Measurements from ENCODE around the gene TUBGCP3. TPM values are rescaled to one million over a fixed set of nuclear protein-coding genes. Genes with fewer than 3 reads are reported as not detected.

Gene TUBGCP3
- total and polyA plus RNA-seq, 2 donors (not counting 1 experiment from before 2014, with no cell fraction given) = 30.6 to 65.1 TPM

DNA sequence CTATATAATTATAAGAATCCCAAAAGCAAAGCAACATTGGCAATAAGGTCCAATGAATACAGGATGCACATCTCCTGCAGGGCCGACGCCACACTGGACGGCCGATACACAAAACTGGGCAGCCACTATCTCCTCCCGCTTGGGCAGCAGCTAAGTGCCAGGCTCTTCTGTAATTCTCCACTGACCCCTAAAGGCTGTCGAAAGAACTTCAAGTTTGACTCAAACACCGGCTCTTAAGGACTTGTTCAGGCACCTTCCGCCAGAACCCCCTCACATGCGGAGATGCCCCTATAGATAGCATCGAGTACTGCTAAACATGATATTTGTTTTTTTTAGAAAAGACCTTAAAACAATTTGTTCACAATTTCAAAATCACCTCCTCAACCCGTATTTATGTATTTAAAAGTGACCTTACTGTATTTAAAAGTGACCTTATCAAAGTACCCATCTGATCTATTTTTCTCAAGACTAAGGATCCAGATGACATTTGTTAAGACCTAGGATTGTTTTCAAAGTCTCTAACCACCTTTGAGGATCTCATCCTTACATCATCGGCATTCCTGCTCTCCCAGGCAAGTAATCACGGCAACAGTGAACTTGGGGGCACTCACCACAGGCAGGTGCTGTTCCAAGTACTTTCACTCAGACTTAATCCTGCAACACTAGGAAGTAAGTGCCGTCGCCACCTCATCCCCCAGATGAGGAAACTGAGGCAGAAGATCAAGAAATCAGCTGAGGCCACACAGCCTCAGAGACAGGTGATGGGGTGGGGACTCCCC, 77.8 kb downstream of the TUBGCP3 start:
- intact Hi-C loops (cut with micrococcal nuclease) = no loop called here
- Histone ChIP-seq H2AFZ (ENCODE audit: insufficient read depth, low read depth, low read length, poor library complexity, severe bottlenecking) (no peak overlapping the region), H3K36me3 (replicated peaks in 1 of 2; ENCODE audit: control extremely low read depth in 1 of 2, control insufficient read depth in 1 of 2, extremely low read depth in 1 of 2, insufficient read depth in 2 of 2, low read length in 1 of 2) (peaks cover 15 to 52% of the 10 kb centered on the region in 2 experiments), H3K9me3 (ENCODE audit: control extremely low read depth in 1 of 3, control insufficient read depth in 2 of 3, insufficient read depth in 1 of 3, low read length in 2 of 3) (no peaks in the 10 kb centered on the region), H3K4me3 (ENCODE audit: control extremely low read depth in 1 of 5, extremely low read depth in 1 of 5, insufficient read depth in 1 of 5, low read depth in 2 of 5, low read length in 4 of 5) (no peak overlapping the region), H3K4me2 (replicated peaks; ENCODE audit: low read depth, low read length, poor library complexity, severe bottlenecking) (no peak overlapping the region), H3K9ac (ENCODE audit: low read length) (no peak overlapping the region), H3K4me1 (ENCODE audit: control insufficient read depth in 2 of 2, insufficient read depth in 2 of 2, low read length in 2 of 2) (no peaks in the 10 kb centered on the region), H3K27ac (ENCODE audit: low read length in 2 of 2) (no peak overlapping the region), H3K27me3 (replicated peaks in 1 of 4; ENCODE audit: control extremely low read depth in 1 of 4, control insufficient read depth in 3 of 4, insufficient read depth in 4 of 4, low read length in 3 of 4) (no peaks in the 10 kb centered on the region), H3K79me2 (ENCODE audit: control insufficient read depth, insufficient read depth, low read length) (no peaks in the 10 kb centered on the region), H4K20me1 (ENCODE audit: control insufficient read depth, insufficient read depth, low read length, poor library complexity, severe bottlenecking) (no peaks in the 10 kb centered on the region)
- WGBS (ENCODE audit: insufficient coverage) = 90% methylated on average over 9 of the region's 15 CpGs
- no peaks in the 10 kb centered on the region for H3K27me3 Mint-ChIP-seq
- H3K27ac Mint-ChIP-seq = no peak overlapping the region
- DNase-seq = no peak
- CTCF ChIA-PET = no interaction called here
- H3K4me3 Mint-ChIP-seq = no peak overlapping the region
- H3K4me1 Mint-ChIP-seq = no peaks in the 10 kb centered on the region
- no peak for TF ChIP-seq EZH2 (IDR thresholded peaks at IDR 0.05; ENCODE audit: borderline replicate concordance, insufficient read depth, low read depth, low read length, poor library complexity, severe bottlenecking)
- TF ChIP-seq, protein P1, sequence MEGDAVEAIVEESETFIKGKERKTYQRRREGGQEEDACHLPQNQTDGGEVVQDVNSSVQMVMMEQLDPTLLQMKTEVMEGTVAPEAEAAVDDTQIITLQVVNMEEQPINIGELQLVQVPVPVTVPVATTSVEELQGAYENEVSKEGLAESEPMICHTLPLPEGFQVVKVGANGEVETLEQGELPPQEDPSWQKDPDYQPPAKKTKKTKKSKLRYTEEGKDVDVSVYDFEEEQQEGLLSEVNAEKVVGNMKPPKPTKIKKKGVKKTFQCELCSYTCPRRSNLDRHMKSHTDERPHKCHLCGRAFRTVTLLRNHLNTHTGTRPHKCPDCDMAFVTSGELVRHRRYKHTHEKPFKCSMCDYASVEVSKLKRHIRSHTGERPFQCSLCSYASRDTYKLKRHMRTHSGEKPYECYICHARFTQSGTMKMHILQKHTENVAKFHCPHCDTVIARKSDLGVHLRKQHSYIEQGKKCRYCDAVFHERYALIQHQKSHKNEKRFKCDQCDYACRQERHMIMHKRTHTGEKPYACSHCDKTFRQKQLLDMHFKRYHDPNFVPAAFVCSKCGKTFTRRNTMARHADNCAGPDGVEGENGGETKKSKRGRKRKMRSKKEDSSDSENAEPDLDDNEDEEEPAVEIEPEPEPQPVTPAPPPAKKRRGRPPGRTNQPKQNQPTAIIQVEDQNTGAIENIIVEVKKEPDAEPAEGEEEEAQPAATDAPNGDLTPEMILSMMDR (IDR thresholded peaks at IDR 0.05) = peak; percentile 12
- ATAC-seq (ENCODE audit: low read depth) = peak; percentile 31
- no peaks in the 10 kb centered on the region for H3K9me3 Mint-ChIP-seq (ENCODE audit: insufficient read depth)
- POLR2A ChIA-PET = no interaction called here

DNA sequence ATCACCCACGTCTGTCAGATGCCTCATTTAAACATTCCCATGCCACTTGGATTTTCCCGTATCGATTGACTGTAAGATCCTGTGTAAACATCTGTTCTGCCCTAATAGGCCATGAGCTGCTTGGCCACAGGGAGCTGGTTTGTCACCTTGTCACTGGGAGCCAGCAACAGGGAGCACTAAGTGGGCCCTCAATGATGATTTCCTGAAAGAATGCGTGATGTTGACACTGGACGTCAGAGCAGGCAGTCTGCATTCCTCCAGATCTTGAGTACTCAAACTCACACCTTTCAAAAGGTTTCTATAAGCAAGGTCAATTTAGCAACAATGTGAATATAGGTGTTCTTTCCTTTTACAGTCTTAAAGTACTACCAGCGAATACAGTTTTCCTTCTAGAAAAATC, 78.8 kb downstream of the TUBGCP3 start:
- no peak overlapping the region for H3K4me2 ChIP-seq (replicated peaks; ENCODE audit: low read depth, low read length, poor library complexity, severe bottlenecking)
- intact Hi-C loops (cut with micrococcal nuclease) = no loop called here
- POLR2A ChIA-PET = no interaction called here
- no peaks in the 10 kb centered on the region for H4K20me1 ChIP-seq (ENCODE audit: control insufficient read depth, insufficient read depth, low read length, poor library complexity, severe bottlenecking)
- H3K36me3 ChIP-seq (replicated peaks in 1 of 2; ENCODE audit: control extremely low read depth in 1 of 2, control insufficient read depth in 1 of 2, extremely low read depth in 1 of 2, insufficient read depth in 2 of 2, low read length in 1 of 2) = peaks cover 15 to 51% of the 10 kb centered on the region in 2 experiments
- no peaks in the 10 kb centered on the region for H3K4me1 ChIP-seq (ENCODE audit: control insufficient read depth in 2 of 2, insufficient read depth in 2 of 2, low read length in 2 of 2)
- CTCF ChIA-PET = no interaction called here
- H3K9me3 ChIP-seq (ENCODE audit: control extremely low read depth in 1 of 3, control insufficient read depth in 2 of 3, insufficient read depth in 1 of 3, low read length in 2 of 3) = no peaks in the 10 kb centered on the region
- no peak overlapping the region for H3K9ac ChIP-seq (ENCODE audit: low read length)
- no peaks in the 10 kb centered on the region for H3K9me3 Mint-ChIP-seq (ENCODE audit: insufficient read depth)
- no peaks in the 10 kb centered on the region for H3K79me2 ChIP-seq (ENCODE audit: control insufficient read depth, insufficient read depth, low read length)
- no peak overlapping the region for H3K4me3 Mint-ChIP-seq
- H2AFZ ChIP-seq (ENCODE audit: insufficient read depth, low read depth, low read length, poor library complexity, severe bottlenecking) = no peak overlapping the region
- no peaks in the 10 kb centered on the region for H3K4me1 Mint-ChIP-seq
- DNase-seq = no peak
- no peaks in the 10 kb centered on the region for H3K27me3 ChIP-seq (replicated peaks in 1 of 4; ENCODE audit: control extremely low read depth in 1 of 4, control insufficient read depth in 3 of 4, insufficient read depth in 4 of 4, low read length in 3 of 4)
- ATAC-seq (ENCODE audit: low read depth) = no peak
- no peak overlapping the region for H3K27ac ChIP-seq (ENCODE audit: low read length in 2 of 2)
- TF ChIP-seq, protein P1 (IDR thresholded peaks at IDR 0.05) = no peak
- no peak for TF ChIP-seq EZH2 (IDR thresholded peaks at IDR 0.05; ENCODE audit: borderline replicate concordance, insufficient read depth, low read depth, low read length, poor library complexity, severe bottlenecking)
- H3K4me3 ChIP-seq (ENCODE audit: control extremely low read depth in 1 of 5, extremely low read depth in 1 of 5, insufficient read depth in 1 of 5, low read depth in 2 of 5, low read length in 4 of 5) = no peak overlapping the region
- H3K27me3 Mint-ChIP-seq = no peaks in the 10 kb centered on the region
- no peak overlapping the region for H3K27ac Mint-ChIP-seq
- 95% methylated on average over 3 of the region's 6 CpGs for WGBS (ENCODE audit: insufficient coverage)

All from B cell (primary cell).